IMR-90 (cell line): ENCODE results near the gene MAPK8IP1. TPM values are rescaled to one million over a fixed set of nuclear protein-coding genes. Genes with fewer than 3 reads are reported as not detected.
A peak's percentile ranks its signal among the peaks of the same experiment; 100 is the strongest.

Experiments
- ATAC-seq: fragments of 200-7000 bp; cut with Tn5 transposase; 2 replicates; pipeline ENCODE4 v1.9.1; 2020; ENCODE audit warnings: low read depth, mild to moderate bottlenecking, moderate library complexity
- BruUV-seq: library from RNA; stranded (reverse); fragments of 400-500 nt; replicated peaks from 2 replicates; lab custom pipeline; 2021; lab: Mats Ljungman, UMichigan
- CTCF ChIA-PET: fragments of 300-600 bp; formaldehyde crosslinking; extraction: SDS; loops from one replicate; lab custom pipeline; 2021; ENCODE audit warnings: antibody characterized with exemption; lab: Yijun Ruan, JAX
- POLR2A ChIA-PET: fragments of 300-600 bp; sonication (Branson Sonifier 250); formaldehyde crosslinking; loops from one replicate; lab custom pipeline; 2022; ENCODE audit warnings: antibody characterized with exemption; ENCODE audit not compliant: unreplicated experiment; lab: Charles Lee
- DNase-seq: peaks from one replicate; pipeline ENCODE4 v3.0.0; 2013
- H2AFZ ChIP-seq: replicated peaks from 2 replicates; pipeline ENCODE3; 2013; ENCODE audit warnings: low read length, mild to moderate bottlenecking; ENCODE audit not compliant: poor library complexity
- H2AK5ac ChIP-seq: 2 replicates; pipeline ENCODE4 v1.6.1; 2013; ENCODE audit warnings: low read depth, low read length, inconsistent platforms
- H2AK9ac ChIP-seq: replicated peaks from 2 replicates; pipeline ENCODE3; 2013; ENCODE audit warnings: mild to moderate bottlenecking, low read depth, low read length, moderate library complexity; ENCODE audit not compliant: poor library complexity
- H2BK120ac ChIP-seq: 2 replicates; pipeline ENCODE4 v1.6.1; 2013; ENCODE audit warnings: low read depth, low read length, inconsistent platforms
- H2BK15ac ChIP-seq: 3 replicates; pipeline ENCODE4 v1.6.1; 2013; ENCODE audit warnings: low read depth, low read length, inconsistent platforms
- H2BK20ac ChIP-seq: 2 replicates; pipeline ENCODE4 v1.6.1; 2013; ENCODE audit warnings: low read depth, mild to moderate bottlenecking, inconsistent platforms, low read length, moderate library complexity
- H2BK5ac ChIP-seq: 2 replicates; pipeline ENCODE4 v1.6.1; 2013; ENCODE audit warnings: mild to moderate bottlenecking, low read depth, low read length, inconsistent platforms; ENCODE audit not compliant: poor library complexity, severe bottlenecking
- H3K14ac ChIP-seq: replicated peaks from 2 replicates; pipeline ENCODE4 v1.6.1; 2013; ENCODE audit warnings: low read depth, low read length, inconsistent platforms
- H3K18ac ChIP-seq: 2 replicates; pipeline ENCODE4 v1.6.1; 2013; ENCODE audit warnings: low read depth, low read length, control low read depth
- H3K23ac ChIP-seq: 2 replicates; pipeline ENCODE4 v1.6.1; 2013; ENCODE audit warnings: low read depth, low read length, inconsistent platforms
- H3K27ac ChIP-seq: 2 replicates; pipeline ENCODE4 v1.5.1; 2013; ENCODE audit warnings: mild to moderate bottlenecking, control low read depth, low read length; ENCODE audit not compliant: insufficient read depth
- H3K27me3 ChIP-seq: 2 replicates; pipeline ENCODE4 v1.6.1; 2013; ENCODE audit warnings: low read length; ENCODE audit not compliant: control insufficient read depth, insufficient read depth
- H3K36me3 ChIP-seq: 2 replicates; pipeline ENCODE4 v1.6.1; 2013; ENCODE audit warnings: low read length, mixed read lengths; ENCODE audit not compliant: control insufficient read depth, insufficient read depth
- H3K4ac ChIP-seq: 2 replicates; pipeline ENCODE4 v1.6.1; 2013; ENCODE audit warnings: low read depth, low read length, inconsistent platforms
- H3K4me1 ChIP-seq: 2 replicates; pipeline ENCODE4 v1.6.1; 2013; ENCODE audit warnings: low read length, mixed read lengths; ENCODE audit not compliant: control insufficient read depth, insufficient read depth
- H3K4me2 ChIP-seq: 2 replicates; pipeline ENCODE4 v1.6.1; 2013; ENCODE audit warnings: low read depth, mild to moderate bottlenecking, control low read depth, low read length, moderate library complexity
- H3K4me3 ChIP-seq: 2 replicates; pipeline ENCODE4 v1.5.1; 2013; ENCODE audit warnings: low read depth, mild to moderate bottlenecking, control low read depth, low read length, moderate library complexity; ENCODE audit not compliant: insufficient read depth
- H3K56ac ChIP-seq: 2 replicates; pipeline ENCODE4 v1.6.1; 2013; ENCODE audit warnings: low read length, inconsistent platforms; ENCODE audit not compliant: insufficient read depth; ENCODE audit errors: extremely low read depth
- H3K79me1 ChIP-seq, 2 experiments: 2 replicates each; pipeline ENCODE4 v1.6.1; 2013; ENCODE audit warnings: low read length in 2 of 2, inconsistent platforms in 1 of 2, low read depth in 1 of 2
- H3K9ac ChIP-seq: 2 replicates; pipeline ENCODE4 v1.6.1; 2013; ENCODE audit warnings: low read depth, low read length, control low read depth
- H3K9me1 ChIP-seq: 2 replicates; pipeline ENCODE4 v1.6.1; 2013; ENCODE audit warnings: low read length, inconsistent platforms; ENCODE audit not compliant: insufficient read depth
- H3K9me3 ChIP-seq: 2 replicates; pipeline ENCODE4 v1.6.1; 2013; ENCODE audit warnings: low read length; ENCODE audit not compliant: control insufficient read depth, insufficient read depth
- H4K20me1 ChIP-seq: 2 replicates; pipeline ENCODE4 v1.6.1; 2013; ENCODE audit warnings: low read length, inconsistent platforms; ENCODE audit not compliant: insufficient read depth
- H4K5ac ChIP-seq: 2 replicates; pipeline ENCODE4 v1.6.1; 2013; ENCODE audit warnings: mild to moderate bottlenecking, low read depth, low read length, control low read depth
- H4K8ac ChIP-seq, 2 experiments: 2 replicates each; pipeline ENCODE4 v1.6.1; 2013; ENCODE audit warnings: low read depth in 2 of 2, low read length in 2 of 2, control low read depth in 1 of 2, inconsistent platforms in 1 of 2
- H4K91ac ChIP-seq: 2 replicates; pipeline ENCODE4 v1.6.1; 2013; ENCODE audit warnings: low read depth, low read length, inconsistent platforms; ENCODE audit not compliant: insufficient read depth
- CTCF ChIP-seq: conservative IDR thresholded peaks from 2 replicates; pipeline ENCODE4 v1.5.1; 2012; ENCODE audit warnings: mild to moderate bottlenecking, low read depth, low read length, improper control_type of control experiment
- ELK1 ChIP-seq: fragments of 150-350 bp; IDR thresholded peaks from 2 replicates; pipeline ENCODE4 v1.6.1; 2016; ENCODE audit warnings: low read depth, mild to moderate bottlenecking, low read length, moderate library complexity, borderline replicate concordance
- FOS ChIP-seq: fragments of 150-350 bp; IDR thresholded peaks from 2 replicates; pipeline ENCODE4 v1.6.1; 2016; ENCODE audit warnings: low read depth, low read length
- MAZ ChIP-seq: IDR thresholded peaks from 2 replicates; pipeline ENCODE4 v1.6.1; 2012; ENCODE audit warnings: low read depth, mild to moderate bottlenecking, low read length, improper control_type of control experiment, moderate library complexity, borderline replicate concordance
- MXI1 ChIP-seq: IDR thresholded peaks from 2 replicates; pipeline ENCODE4 v1.6.1; 2012; ENCODE audit warnings: low read depth, mild to moderate bottlenecking, low read length, moderate library complexity, borderline replicate concordance
- NFE2L2 ChIP-seq: fragments of 150-350 bp; IDR thresholded peaks from 2 replicates; pipeline ENCODE4 v1.6.1; 2016; ENCODE audit warnings: low read depth, mild to moderate bottlenecking, low read length
- POLR2A ChIP-seq: IDR thresholded peaks from 2 replicates; pipeline ENCODE4 v1.6.1; 2012; ENCODE audit warnings: mild to moderate bottlenecking, low read depth, low read length
- RFX5 ChIP-seq: IDR thresholded peaks from 2 replicates; pipeline ENCODE4 v1.8.0; 2012; ENCODE audit warnings: low read depth, mild to moderate bottlenecking, low read length, moderate library complexity
- SMC3 ChIP-seq: fragments of 150-350 bp; IDR thresholded peaks from 2 replicates; pipeline ENCODE4 v1.6.1; 2016; ENCODE audit warnings: low read depth, mild to moderate bottlenecking, antibody characterized with exemption, low read length, moderate library complexity
- WGBS, 2 experiments: methylation state at CpG; one replicate each; pipeline versions ENCODE4 v1.1.5 to v1.1.7; 2013; ENCODE audit warnings: missing lambda C conversion rate in 2 of 2; ENCODE audit not compliant: insufficient read length in 1 of 2; ENCODE audit errors: extremely low coverage in 2 of 2; 5-methylcytosine and 5-hydroxymethylcytosine counted together
- dilution Hi-C: fragments of 300-500 bp; cut with HindIII; formaldehyde crosslinking; loops from one replicate; pipeline ENCODE4 v1.14.3; 2018; ENCODE audit warnings: low sequenced_read_pairs; ENCODE audit not compliant: unreplicated experiment
- in situ Hi-C: fragments of 300-500 bp; cut with MboI; formaldehyde crosslinking; loops from 3 replicates; pipeline ENCODE4 v1.14.3; 2019; ENCODE audit warnings: low sequenced_read_pairs, inconsistent platforms, mixed read lengths
- intact Hi-C: fragments of 100-400 bp; cut with micrococcal nuclease; formaldehyde crosslinking; loops from 2 replicates; pipeline ENCODE4 v1.10.0; 2022
- polyA plus RNA-seq, 3 experiments: library from polyadenylated mRNA; depleted of rRNA; stranded (reverse); fragments of >200 nt; gene quantifications; 2 replicates each; pipeline ENCODE4 v1.2.3, GENCODE V29; 2012; ENCODE audit warnings: low replicate concordance in 1 of 3
- total RNA-seq: library from RNA; depleted of rRNA; stranded (reverse); fragments of >200 nt; gene quantifications from 2 replicates; pipeline ENCODE4 v1.2.3, GENCODE V29; 2012
- TF ChIP-seq, protein P1 (sequence below): fragments of 150-350 bp; IDR thresholded peaks from 2 replicates; pipeline ENCODE4 v1.6.1; 2017; ENCODE audit warnings: mild to moderate bottlenecking, antibody characterized with exemption, low read length, low read depth

The MAPK8IP1 gene
- total and polyA plus RNA-seq, 2 of the 4 experiments (the other 2 are of a cell fraction): 6.5 to 9.6 TPM

- TF ChIP-seq SMC3: peak; percentile 29
- no peak for TF ChIP-seq NFE2L2
Observed at GRCh38 chr11:45917623-45918330, 32.3 kb downstream of the MAPK8IP1 start, which contains the start of gene PEX16 (continued).

GRCh38 chr11:45918331-45918941 lies 33.0 kb downstream of the MAPK8IP1 start:
- H4K91ac ChIP-seq: no peak overlapping the region
- H3K4ac ChIP-seq: peak overlapping the region; percentile 72
- peak overlapping the region; percentile 69; the same call in 1 of the 2 replicates for H3K14ac ChIP-seq
- in situ Hi-C loops (no loop called here), dilution Hi-C loops (no loop called here), intact Hi-C loops (no loop called here)
- peaks cover 18 to 32% of the 10 kb centered on the region in 2 experiments for H3K79me1 ChIP-seq
- no TSS peak for BruUV-seq
- H3K27ac ChIP-seq: peak overlapping the region; percentile 38
- peak overlapping the region; percentile 79 for H3K4me3 ChIP-seq
- peaks cover 7% of the 10 kb centered on the region for H4K20me1 ChIP-seq
- peak overlapping the region; percentile 76 for H2AK9ac ChIP-seq
- H3K23ac ChIP-seq: peak overlapping the region; percentile 84
- peak overlapping the region; percentile 69 for H3K9ac ChIP-seq
- no peak overlapping the region for H3K18ac ChIP-seq
- no peak overlapping the region for H2BK15ac ChIP-seq
- POLR2A ChIA-PET: no interaction called here
- CTCF ChIA-PET: interaction anchor here (1.0 kb wide), 1 partner anchor 45 kb away, joined by 3 read pairs; no protein-coding TSS in a partner anchor
- peak overlapping the region; percentile 36; the same call in 1 of the 2 replicates for H2AK5ac ChIP-seq
- H3K27me3 ChIP-seq: peaks cover 23% of the 10 kb centered on the region
- H3K56ac ChIP-seq: no peak overlapping the region
- ATAC-seq (peak; percentile 76), DNase-seq (peak; percentile 64)
- 0 out of 2 replicates have a peak overlapping the region, but pooled peaks have one; percentile 2 for H2BK120ac ChIP-seq
- peak overlapping the region; percentile 96 for H2AFZ ChIP-seq
- 3% methylated on average over 7 of the region's 38 CpGs; no CpG with 5 or more reads in 1 of the 2 experiments for WGBS, 2 experiments
- peak overlapping the region; percentile 91 for H3K4me2 ChIP-seq
- H4K5ac ChIP-seq: 0 out of 2 replicates have a peak overlapping the region, but pooled peaks have one; percentile 7
- no peak overlapping the region for H2BK20ac ChIP-seq
- no peaks in the 10 kb centered on the region for H3K9me3 ChIP-seq
- no peaks in the 10 kb centered on the region for H3K4me1 ChIP-seq
- 0 out of 2 replicates have a peak, but pooled peaks cover 8% of the 10 kb centered on the region for H3K9me1 ChIP-seq
- TF ChIP-seq, protein P1, sequence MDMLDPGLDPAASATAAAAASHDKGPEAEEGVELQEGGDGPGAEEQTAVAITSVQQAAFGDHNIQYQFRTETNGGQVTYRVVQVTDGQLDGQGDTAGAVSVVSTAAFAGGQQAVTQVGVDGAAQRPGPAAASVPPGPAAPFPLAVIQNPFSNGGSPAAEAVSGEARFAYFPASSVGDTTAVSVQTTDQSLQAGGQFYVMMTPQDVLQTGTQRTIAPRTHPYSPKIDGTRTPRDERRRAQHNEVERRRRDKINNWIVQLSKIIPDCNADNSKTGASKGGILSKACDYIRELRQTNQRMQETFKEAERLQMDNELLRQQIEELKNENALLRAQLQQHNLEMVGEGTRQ: no peak
- TF ChIP-seq CTCF (no peak), NFE2L2 (no peak), FOS (no peak), MAZ (no peak), RFX5 (no peak), MXI1 (no peak), SMC3 (no peak), ELK1 (no peak), POLR2A (no peak)
- H2BK5ac ChIP-seq: peak overlapping the region; percentile 29
- peak overlapping the region; percentile 63 to 89; a peak in 3 of 4 replicates for H4K8ac ChIP-seq
- H3K36me3 ChIP-seq: peaks cover 14% of the 10 kb centered on the region
